Measurements from ENCODE around the gene ADAT1.

Gene ADAT1

GRCh38 chr16:75575958-75576357 lies 47.1 kb downstream of the ADAT1 start:
- DNase-seq: no peak

GRCh38 chr16:75573955-75574354 lies 49.1 kb downstream of the ADAT1 start:
- DNase-seq: no peak

- DNase-seq: no peak
Observed at GRCh38 chr16:75572864-75573542, 50.1 kb downstream of the ADAT1 start.

- DNase-seq: no peak
Observed at GRCh38 chr16:75570396-75571065, 52.5 kb downstream of the ADAT1 start.

GRCh38 chr16:75567911-75568310 lies 55.2 kb downstream of the ADAT1 start:
- DNase-seq: no peak

- DNase-seq: no peak
Observed at GRCh38 chr16:75566758-75567255, 56.3 kb downstream of the ADAT1 start.

- peak; percentile 43 to 79 for DNase-seq
Observed at GRCh38 chr16:75566040-75566757, 56.9 kb downstream of the ADAT1 start, which contains the start of gene GABARAPL2. GABARAPL2 (plus strand) TSS chr16:75566379; CDS start chr16:75566487, 108 bp downstream.

- DNase-seq: no peak
Observed at GRCh38 chr16:75565640-75566039, 57.4 kb downstream of the ADAT1 start.

- no peak for DNase-seq
Observed at GRCh38 chr16:75559564-75560372, 63.3 kb downstream of the ADAT1 start.

- no peak for DNase-seq
Observed at GRCh38 chr16:75558846-75559401, 64.2 kb downstream of the ADAT1 start.

GRCh38 chr16:75556431-75556950 lies 66.6 kb downstream of the ADAT1 start:
- no peak for DNase-seq

GRCh38 chr16:75555707-75556430 lies 67.2 kb downstream of the ADAT1 start, which contains the start of gene TMEM231:
TMEM231 (minus strand) TSS chr16:75556252; CDS start chr16:75556209, 43 bp downstream.
- peak; percentile 15 to 86 for DNase-seq

GRCh38 chr16:75555213-75555706 lies 67.8 kb downstream of the ADAT1 start:
- DNase-seq: peak; percentile 24 to 79

GRCh38 chr16:75552951-75553350 lies 70.1 kb downstream of the ADAT1 start:
- no peak for DNase-seq

- DNase-seq: peak in 1 of 2 experiments; percentile 9
Observed at GRCh38 chr16:75550211-75550662, 72.8 kb downstream of the ADAT1 start.
